ENCODE results near the gene MAST1.

Gene MAST1

DNA sequence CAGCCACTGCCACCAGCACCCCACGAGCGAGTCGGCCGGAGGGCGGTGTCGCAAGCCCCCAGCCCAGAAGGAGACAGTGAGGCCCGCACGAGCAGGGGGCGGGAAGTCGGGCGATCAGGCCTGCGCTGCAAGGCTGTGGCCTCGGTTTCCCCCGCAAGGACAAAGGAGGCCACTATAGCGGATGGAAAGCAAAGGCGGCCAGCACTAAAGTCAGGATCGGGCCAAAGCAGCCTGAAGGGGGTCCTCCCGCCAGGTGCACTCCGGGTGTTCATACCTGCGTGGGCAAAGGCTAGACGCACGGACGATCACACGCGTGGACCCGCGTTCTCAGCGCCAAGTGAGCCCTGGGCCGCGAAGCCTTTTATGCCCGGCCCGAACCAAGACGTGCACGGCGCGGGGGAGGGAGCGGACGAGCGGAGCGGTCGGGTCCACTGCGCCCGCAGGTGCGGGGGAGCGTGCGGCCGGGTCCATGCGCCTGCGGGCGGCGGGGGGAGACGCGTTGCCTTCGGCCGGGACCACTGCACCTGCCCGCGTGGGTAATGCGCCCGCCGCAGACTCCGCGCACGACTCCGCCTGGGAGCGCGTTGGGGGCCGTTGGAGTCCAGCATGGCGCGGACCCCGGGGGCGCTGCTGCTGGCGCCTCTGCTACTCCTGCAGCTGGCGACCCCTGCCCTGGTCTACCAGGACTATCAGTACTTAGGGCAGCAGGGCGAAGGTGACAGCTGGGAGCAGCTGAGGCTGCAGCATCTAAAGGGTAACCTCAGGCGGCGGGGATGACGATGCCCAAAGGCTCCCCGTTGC is 36.6 kb upstream of the MAST1 start, which contains the start of the genes PRDX2 and THSD8 (continued):
- TF ChIP-seq ZNF16 (tag by site-specific recombination; IDR thresholded peaks at IDR 0.05; ENCODE audit: low read depth) (no peak), OVOL3 (tag by site-specific recombination; IDR thresholded peaks at IDR 0.05) (no peak), ZBTB48 (tag by site-specific recombination; IDR thresholded peaks at IDR 0.05) (peak; percentile 87), ZNF610 (tag by site-specific recombination; IDR thresholded peaks at IDR 0.05; ENCODE audit: borderline replicate concordance) (peak; percentile 45; the same call in 1 of the 2 replicates), ZNF404 (tag by site-specific recombination; IDR thresholded peaks at IDR 0.05) (no peak), ZNF221 (tag by site-specific recombination; IDR thresholded peaks at IDR 0.05; ENCODE audit: borderline replicate concordance) (no peak), KLF1 (tag by site-specific recombination; IDR thresholded peaks at IDR 0.05) (no peak), PRDM2 (tag by site-specific recombination; IDR thresholded peaks at IDR 0.05; ENCODE audit: borderline replicate concordance) (no peak), ZNF843 (tag by site-specific recombination; IDR thresholded peaks at IDR 0.05) (peak; percentile 51), ZNF184 (tag by site-specific recombination; IDR thresholded peaks at IDR 0.05) (0 out of 2 replicates have a peak, but pooled peaks have one; percentile 48), RBAK (tag by site-specific recombination; IDR thresholded peaks at IDR 0.05) (no peak), MYNN (tag by site-specific recombination; IDR thresholded peaks at IDR 0.05; ENCODE audit: borderline replicate concordance) (no peak), KLF10 (tag by site-specific recombination; IDR thresholded peaks at IDR 0.05) (peak; percentile 73; the same call in 1 of the 2 replicates), HOXA7 (CRISPR knock-in tag; IDR thresholded peaks at IDR 0.05; ENCODE audit: borderline replicate concordance) (no peak), ZNF544 (tag by site-specific recombination; IDR thresholded peaks at IDR 0.05) (no peak), ZBTB21 (tag by site-specific recombination; IDR thresholded peaks at IDR 0.05) (no peak), ZFP37 (tag by site-specific recombination; IDR thresholded peaks at IDR 0.05) (no peak; the same call in none of the 2 replicates), ZNF121 (tag by site-specific recombination; IDR thresholded peaks at IDR 0.05) (no peak), ZNF510 (tag by site-specific recombination; IDR thresholded peaks at IDR 0.05; ENCODE audit: insufficient replicate concordance) (no peak), ZNF335 (tag by site-specific recombination; conservative IDR thresholded peaks at IDR 0.05) (peak; percentile 91), ZFP41 (tag by site-specific recombination; IDR thresholded peaks at IDR 0.05; ENCODE audit: borderline replicate concordance) (no peak), ZNF341 (tag by site-specific recombination; IDR thresholded peaks at IDR 0.05; ENCODE audit: low read depth) (peak; percentile 54; the same call in 1 of the 2 replicates), ZNF350 (tag by site-specific recombination; IDR thresholded peaks at IDR 0.05) (no peak)
- TF ChIP-seq, protein P1, sequence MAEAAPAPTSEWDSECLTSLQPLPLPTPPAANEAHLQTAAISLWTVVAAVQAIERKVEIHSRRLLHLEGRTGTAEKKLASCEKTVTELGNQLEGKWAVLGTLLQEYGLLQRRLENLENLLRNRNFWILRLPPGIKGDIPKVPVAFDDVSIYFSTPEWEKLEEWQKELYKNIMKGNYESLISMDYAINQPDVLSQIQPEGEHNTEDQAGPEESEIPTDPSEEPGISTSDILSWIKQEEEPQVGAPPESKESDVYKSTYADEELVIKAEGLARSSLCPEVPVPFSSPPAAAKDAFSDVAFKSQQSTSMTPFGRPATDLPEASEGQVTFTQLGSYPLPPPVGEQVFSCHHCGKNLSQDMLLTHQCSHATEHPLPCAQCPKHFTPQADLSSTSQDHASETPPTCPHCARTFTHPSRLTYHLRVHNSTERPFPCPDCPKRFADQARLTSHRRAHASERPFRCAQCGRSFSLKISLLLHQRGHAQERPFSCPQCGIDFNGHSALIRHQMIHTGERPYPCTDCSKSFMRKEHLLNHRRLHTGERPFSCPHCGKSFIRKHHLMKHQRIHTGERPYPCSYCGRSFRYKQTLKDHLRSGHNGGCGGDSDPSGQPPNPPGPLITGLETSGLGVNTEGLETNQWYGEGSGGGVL (tag by site-specific recombination; IDR thresholded peaks at IDR 0.05) = peak; percentile 30; the same call in 1 of the 2 replicates
- TF ChIP-seq, protein P2, sequence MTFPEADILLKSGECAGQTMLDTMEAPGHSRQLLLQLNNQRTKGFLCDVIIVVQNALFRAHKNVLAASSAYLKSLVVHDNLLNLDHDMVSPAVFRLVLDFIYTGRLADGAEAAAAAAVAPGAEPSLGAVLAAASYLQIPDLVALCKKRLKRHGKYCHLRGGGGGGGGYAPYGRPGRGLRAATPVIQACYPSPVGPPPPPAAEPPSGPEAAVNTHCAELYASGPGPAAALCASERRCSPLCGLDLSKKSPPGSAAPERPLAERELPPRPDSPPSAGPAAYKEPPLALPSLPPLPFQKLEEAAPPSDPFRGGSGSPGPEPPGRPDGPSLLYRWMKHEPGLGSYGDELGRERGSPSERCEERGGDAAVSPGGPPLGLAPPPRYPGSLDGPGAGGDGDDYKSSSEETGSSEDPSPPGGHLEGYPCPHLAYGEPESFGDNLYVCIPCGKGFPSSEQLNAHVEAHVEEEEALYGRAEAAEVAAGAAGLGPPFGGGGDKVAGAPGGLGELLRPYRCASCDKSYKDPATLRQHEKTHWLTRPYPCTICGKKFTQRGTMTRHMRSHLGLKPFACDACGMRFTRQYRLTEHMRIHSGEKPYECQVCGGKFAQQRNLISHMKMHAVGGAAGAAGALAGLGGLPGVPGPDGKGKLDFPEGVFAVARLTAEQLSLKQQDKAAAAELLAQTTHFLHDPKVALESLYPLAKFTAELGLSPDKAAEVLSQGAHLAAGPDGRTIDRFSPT (tag by site-specific recombination; IDR thresholded peaks at IDR 0.05) = peak; percentile 59; the same call in 1 of the 2 replicates
- TF ChIP-seq, protein P3, sequence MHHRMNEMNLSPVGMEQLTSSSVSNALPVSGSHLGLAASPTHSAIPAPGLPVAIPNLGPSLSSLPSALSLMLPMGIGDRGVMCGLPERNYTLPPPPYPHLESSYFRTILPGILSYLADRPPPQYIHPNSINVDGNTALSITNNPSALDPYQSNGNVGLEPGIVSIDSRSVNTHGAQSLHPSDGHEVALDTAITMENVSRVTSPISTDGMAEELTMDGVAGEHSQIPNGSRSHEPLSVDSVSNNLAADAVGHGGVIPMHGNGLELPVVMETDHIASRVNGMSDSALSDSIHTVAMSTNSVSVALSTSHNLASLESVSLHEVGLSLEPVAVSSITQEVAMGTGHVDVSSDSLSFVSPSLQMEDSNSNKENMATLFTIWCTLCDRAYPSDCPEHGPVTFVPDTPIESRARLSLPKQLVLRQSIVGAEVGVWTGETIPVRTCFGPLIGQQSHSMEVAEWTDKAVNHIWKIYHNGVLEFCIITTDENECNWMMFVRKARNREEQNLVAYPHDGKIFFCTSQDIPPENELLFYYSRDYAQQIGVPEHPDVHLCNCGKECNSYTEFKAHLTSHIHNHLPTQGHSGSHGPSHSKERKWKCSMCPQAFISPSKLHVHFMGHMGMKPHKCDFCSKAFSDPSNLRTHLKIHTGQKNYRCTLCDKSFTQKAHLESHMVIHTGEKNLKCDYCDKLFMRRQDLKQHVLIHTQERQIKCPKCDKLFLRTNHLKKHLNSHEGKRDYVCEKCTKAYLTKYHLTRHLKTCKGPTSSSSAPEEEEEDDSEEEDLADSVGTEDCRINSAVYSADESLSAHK (tag by site-specific recombination; IDR thresholded peaks at IDR 0.05) = 0 out of 2 replicates have a peak, but pooled peaks have one; percentile 9
